ENCODE results near the gene P2RY8.
"Not testable (repeated sequence)": the region's sequence is repeated elsewhere in the genome, so short reads cannot be mapped to it uniquely, and the experiment has no call there.

Gene P2RY8

GRCh38 chrX:1520350-1520749, 16.6 kb downstream of the P2RY8 start:
- no peak for DNase-seq (ENCODE audit: low spot score)

- DNase-seq (ENCODE audit: low spot score): no peak
These were observed 17.9 kb downstream of the P2RY8 start for GRCh38 chrX:1519022-1519497.

GRCh38 chrX:1518512-1518911, 18.5 kb downstream of the P2RY8 start:
- DNase-seq (ENCODE audit: low spot score): no peak

- no peak for DNase-seq (ENCODE audit: low spot score)
These were observed 20.3 kb downstream of the P2RY8 start for GRCh38 chrX:1516596-1517104.

- DNase-seq (ENCODE audit: low spot score): no peak
These were observed 25.2 kb downstream of the P2RY8 start for GRCh38 chrX:1511829-1512228.

- DNase-seq (ENCODE audit: low spot score): no peak
These were observed 25.8 kb downstream of the P2RY8 start for GRCh38 chrX:1511150-1511549.

- DNase-seq (ENCODE audit: low spot score): no peak
These were observed 29.2 kb downstream of the P2RY8 start for GRCh38 chrX:1507511-1508463.

- DNase-seq (ENCODE audit: low spot score): no peak
These were observed 30.1 kb downstream of the P2RY8 start for GRCh38 chrX:1506916-1507315.

GRCh38 chrX:1502853-1503252, 34.1 kb downstream of the P2RY8 start:
- no peak for DNase-seq (ENCODE audit: low spot score)

- DNase-seq (ENCODE audit: low spot score): no peak
These were observed 34.7 kb downstream of the P2RY8 start for GRCh38 chrX:1502241-1502640.

GRCh38 chrX:1500701-1501624, 36.0 kb downstream of the P2RY8 start:
- DNase-seq (ENCODE audit: low spot score): no peak

GRCh38 chrX:1496076-1496475, 40.9 kb downstream of the P2RY8 start:
- no peak for DNase-seq (ENCODE audit: low spot score)

GRCh38 chrX:1493877-1494510, 43.0 kb downstream of the P2RY8 start:
- DNase-seq (ENCODE audit: low spot score): no peak

- DNase-seq (ENCODE audit: low spot score): no peak
These were observed 43.6 kb downstream of the P2RY8 start for GRCh38 chrX:1493412-1493811.

GRCh38 chrX:1492421-1493012, 44.5 kb downstream of the P2RY8 start:
- no peak for DNase-seq (ENCODE audit: low spot score)

GRCh38 chrX:1491851-1492349, 45.1 kb downstream of the P2RY8 start:
- DNase-seq (ENCODE audit: low spot score): peak; percentile 31

GRCh38 chrX:1491248-1491647, 45.7 kb downstream of the P2RY8 start:
- DNase-seq (ENCODE audit: low spot score): not testable (repeated sequence)

- not testable (repeated sequence) for DNase-seq (ENCODE audit: low spot score)
These were observed 46.3 kb downstream of the P2RY8 start for GRCh38 chrX:1490723-1491122.

- DNase-seq (ENCODE audit: low spot score): not testable (repeated sequence)
These were observed 47.6 kb downstream of the P2RY8 start for GRCh38 chrX:1489354-1489753.

- DNase-seq (ENCODE audit: low spot score): no peak
These were observed 48.2 kb downstream of the P2RY8 start for GRCh38 chrX:1488745-1489144.

GRCh38 chrX:1488141-1488540, 48.8 kb downstream of the P2RY8 start:
- DNase-seq (ENCODE audit: low spot score): no peak
